DND-41 (cell line): ENCODE measurements around the gene ENPEP.

Source experiments
- ATAC-seq: fragments of 200-7000 bp; cut with Tn5 transposase; 3 replicates; pipeline ENCODE4 v1.9.1; 2021; ENCODE audit warnings: low read depth; ENCODE audit not compliant: insufficient read depth
- DNase-seq: peaks from one replicate; pipeline ENCODE4 v3.0.0-alpha.2; 2020
- H2AFZ ChIP-seq: 2 replicates; pipeline ENCODE4 v1.6.0; 2012; ENCODE audit warnings: low read depth, low read length
- H3K27ac ChIP-seq: 2 replicates; pipeline ENCODE4 v1.5.1; 2012; ENCODE audit warnings: low read length, inconsistent platforms
- H3K27me3 ChIP-seq: fragments of 200-600 bp; sonication (generic); 2 replicates; pipeline ENCODE4 v1.6.0; 2012; ENCODE audit warnings: low read length, mild to moderate bottlenecking, inconsistent platforms; ENCODE audit not compliant: insufficient read depth, poor library complexity
- H3K36me3 ChIP-seq: 2 replicates; pipeline ENCODE4 v1.5.1; 2012; ENCODE audit warnings: low read length, inconsistent platforms; ENCODE audit not compliant: insufficient read depth
- H3K4me1 ChIP-seq: 2 replicates; pipeline ENCODE4 v1.5.1; 2012; ENCODE audit warnings: mild to moderate bottlenecking, low read length; ENCODE audit not compliant: insufficient read depth
- H3K4me2 ChIP-seq: 2 replicates; pipeline ENCODE4 v1.6.0; 2012; ENCODE audit warnings: mild to moderate bottlenecking, moderate library complexity, low read length, inconsistent platforms; ENCODE audit not compliant: insufficient read depth
- H3K4me3 ChIP-seq, 2 experiments: fragments of 200-600 bp in 1 of 2; shearing (Covaris generic) in 1 of 2; 2 replicates each; pipeline ENCODE4 v1.5.1; 2012 to 2016; ENCODE audit warnings: inconsistent platforms in 2 of 2, low read length in 2 of 2, mild to moderate bottlenecking in 2 of 2, low read depth in 1 of 2, moderate library complexity in 1 of 2
- H3K79me2 ChIP-seq: 2 replicates; pipeline ENCODE4 v1.6.0; 2012; ENCODE audit warnings: low read length, inconsistent platforms; ENCODE audit not compliant: insufficient read depth
- H3K9ac ChIP-seq: 2 replicates; pipeline ENCODE4 v1.6.0; 2012; ENCODE audit warnings: low read depth, mild to moderate bottlenecking, inconsistent platforms, low read length, moderate library complexity
- H3K9me3 ChIP-seq: 2 replicates; pipeline ENCODE4 v1.5.1; 2012; ENCODE audit warnings: low read length, moderate library complexity, mild to moderate bottlenecking, inconsistent platforms; ENCODE audit not compliant: insufficient read depth, severe bottlenecking
- H4K20me1 ChIP-seq: 2 replicates; pipeline ENCODE4 v1.6.0; 2012; ENCODE audit warnings: low read length; ENCODE audit not compliant: insufficient read depth
- EZH2 ChIP-seq: IDR thresholded peaks from 3 replicates; pipeline ENCODE4 v1.6.1; 2012; ENCODE audit warnings: borderline replicate concordance, low read depth, mild to moderate bottlenecking, moderate library complexity, low read length, inconsistent platforms; ENCODE audit not compliant: severe bottlenecking
- TF ChIP-seq, protein P1 (sequence below): IDR thresholded peaks from 2 replicates; pipeline ENCODE4 v1.5.1; 2012; ENCODE audit warnings: borderline replicate concordance, low read length, moderate library complexity, mild to moderate bottlenecking; ENCODE audit not compliant: poor library complexity, severe bottlenecking; ENCODE audit errors: extremely low read depth

Gene ENPEP

DNA sequence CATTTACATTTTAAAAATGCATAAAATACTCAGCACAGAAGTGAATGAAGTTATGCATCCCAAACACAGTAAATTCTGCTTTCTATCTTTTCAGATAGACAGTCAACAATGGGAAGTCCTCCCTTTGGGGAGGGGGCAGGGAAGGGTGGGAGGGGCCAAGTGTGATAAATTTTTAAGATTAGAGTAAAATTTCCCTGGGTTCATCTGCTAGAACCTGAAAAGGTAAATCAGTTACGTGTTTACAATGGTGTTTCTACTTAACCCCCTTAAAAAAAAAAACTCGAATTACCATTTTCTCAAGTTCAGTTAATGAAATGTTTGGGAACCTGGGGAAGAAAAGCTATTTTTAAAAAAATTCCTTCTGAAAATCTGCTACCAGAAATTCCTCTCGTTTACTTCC lies 137.8 kb downstream of the ENPEP start:
- DNase-seq (no peak), ATAC-seq (no peak)
- no peaks in the 10 kb centered on the region for H3K4me1 ChIP-seq
- H2AFZ ChIP-seq = no peak overlapping the region
- H3K9ac ChIP-seq = no peak overlapping the region
- H3K9me3 ChIP-seq = no peaks in the 10 kb centered on the region
- no peaks in the 10 kb centered on the region for H3K79me2 ChIP-seq
- H3K4me2 ChIP-seq = no peak overlapping the region
- TF ChIP-seq, protein P1, sequence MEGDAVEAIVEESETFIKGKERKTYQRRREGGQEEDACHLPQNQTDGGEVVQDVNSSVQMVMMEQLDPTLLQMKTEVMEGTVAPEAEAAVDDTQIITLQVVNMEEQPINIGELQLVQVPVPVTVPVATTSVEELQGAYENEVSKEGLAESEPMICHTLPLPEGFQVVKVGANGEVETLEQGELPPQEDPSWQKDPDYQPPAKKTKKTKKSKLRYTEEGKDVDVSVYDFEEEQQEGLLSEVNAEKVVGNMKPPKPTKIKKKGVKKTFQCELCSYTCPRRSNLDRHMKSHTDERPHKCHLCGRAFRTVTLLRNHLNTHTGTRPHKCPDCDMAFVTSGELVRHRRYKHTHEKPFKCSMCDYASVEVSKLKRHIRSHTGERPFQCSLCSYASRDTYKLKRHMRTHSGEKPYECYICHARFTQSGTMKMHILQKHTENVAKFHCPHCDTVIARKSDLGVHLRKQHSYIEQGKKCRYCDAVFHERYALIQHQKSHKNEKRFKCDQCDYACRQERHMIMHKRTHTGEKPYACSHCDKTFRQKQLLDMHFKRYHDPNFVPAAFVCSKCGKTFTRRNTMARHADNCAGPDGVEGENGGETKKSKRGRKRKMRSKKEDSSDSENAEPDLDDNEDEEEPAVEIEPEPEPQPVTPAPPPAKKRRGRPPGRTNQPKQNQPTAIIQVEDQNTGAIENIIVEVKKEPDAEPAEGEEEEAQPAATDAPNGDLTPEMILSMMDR = no peak
- no peak for TF ChIP-seq EZH2
- no peaks in the 10 kb centered on the region for H3K36me3 ChIP-seq
- peaks cover 4% of the 10 kb centered on the region for H3K27me3 ChIP-seq
- no peaks in the 10 kb centered on the region for H4K20me1 ChIP-seq
- no peak overlapping the region for H3K4me3 ChIP-seq
- H3K27ac ChIP-seq = no peak overlapping the region

DNA sequence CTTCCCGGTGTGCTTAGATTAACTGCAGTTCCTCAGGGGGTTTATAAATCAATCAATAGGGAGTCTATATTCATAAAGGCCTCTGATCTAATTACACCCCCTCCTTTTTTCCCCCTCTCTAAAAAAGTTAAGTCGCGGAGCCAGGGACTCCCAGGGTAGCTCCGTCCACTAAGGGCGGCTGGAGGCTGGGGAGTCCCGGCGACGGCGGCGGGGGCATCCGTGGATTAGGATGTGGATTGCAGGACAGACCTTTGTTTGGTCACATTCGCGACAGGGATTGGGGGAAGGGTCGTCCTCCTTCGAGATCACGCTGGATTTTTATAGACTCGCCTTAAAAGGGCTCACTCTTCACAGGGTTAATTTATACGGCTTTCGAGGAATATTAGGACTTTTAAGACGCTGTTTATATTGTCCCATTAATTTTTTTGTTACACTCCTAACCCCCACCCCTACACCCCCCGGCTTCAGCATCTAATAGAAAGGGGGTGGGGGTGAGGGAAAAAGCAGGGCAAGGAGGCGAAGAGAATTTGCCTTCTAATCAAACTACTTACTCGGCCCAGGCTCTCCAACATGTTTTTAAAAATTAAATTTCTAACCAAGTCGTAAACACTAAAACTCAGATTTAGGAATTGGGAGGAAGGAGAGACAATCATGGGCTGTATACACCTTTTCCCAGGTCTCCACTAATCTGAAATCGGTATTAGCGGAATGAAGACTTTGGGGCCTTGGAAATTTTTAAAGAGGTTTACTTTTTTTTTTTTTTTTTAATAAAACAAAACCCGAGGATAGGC lies 138.4 kb downstream of the ENPEP start:
- Histone ChIP-seq H3K27ac (no peak overlapping the region), H3K4me1 (no peaks in the 10 kb centered on the region), H3K9me3 (no peaks in the 10 kb centered on the region), H4K20me1 (no peaks in the 10 kb centered on the region), H3K36me3 (no peaks in the 10 kb centered on the region), H3K9ac (no peak overlapping the region), H2AFZ (no peak overlapping the region), H3K4me2 (no peak overlapping the region), H3K79me2 (no peaks in the 10 kb centered on the region), H3K27me3 (no peaks in the 10 kb centered on the region), H3K4me3 (no peak overlapping the region)
- TF ChIP-seq, protein P1 = no peak
- DNase-seq (no peak), ATAC-seq (no peak)
